Coronary artery (tissue), 2 donors: Measurements from ENCODE around the gene DNAJC28.
"Not testable (repeated sequence)": the region's sequence is repeated elsewhere in the genome, so short reads cannot be mapped to it uniquely, and the experiment has no call there.

Experiments used
- DNase-seq: peaks from one replicate; pipeline ENCODE4 v3.0.0-alpha.2; 2017; ENCODE audit warnings: low spot score
- H3K27ac ChIP-seq, 2 donors: fragments of 200-600 bp; sonication (generic); one replicate each; pipeline ENCODE4 v1.5.1; 2016 to 2019
- H3K4me3 ChIP-seq: fragments of 200-600 bp; sonication (generic); 2 replicates; pipeline ENCODE4 v1.5.1; 2016; ENCODE audit warnings: mild to moderate bottlenecking, moderate library complexity
- TF ChIP-seq, protein P1 (sequence below): fragments of 200-600 bp; sonication (generic); IDR thresholded peaks from one replicate; pipeline ENCODE4 v1.5.1; 2019; ENCODE audit warnings: antibody characterized with exemption

Gene DNAJC28

GRCh38 chr21:33477066-33477465 is 14.4 kb downstream of the DNAJC28 start:
- no peak overlapping the region for H3K27ac ChIP-seq
- no peak for DNase-seq
- TF ChIP-seq, protein P1, sequence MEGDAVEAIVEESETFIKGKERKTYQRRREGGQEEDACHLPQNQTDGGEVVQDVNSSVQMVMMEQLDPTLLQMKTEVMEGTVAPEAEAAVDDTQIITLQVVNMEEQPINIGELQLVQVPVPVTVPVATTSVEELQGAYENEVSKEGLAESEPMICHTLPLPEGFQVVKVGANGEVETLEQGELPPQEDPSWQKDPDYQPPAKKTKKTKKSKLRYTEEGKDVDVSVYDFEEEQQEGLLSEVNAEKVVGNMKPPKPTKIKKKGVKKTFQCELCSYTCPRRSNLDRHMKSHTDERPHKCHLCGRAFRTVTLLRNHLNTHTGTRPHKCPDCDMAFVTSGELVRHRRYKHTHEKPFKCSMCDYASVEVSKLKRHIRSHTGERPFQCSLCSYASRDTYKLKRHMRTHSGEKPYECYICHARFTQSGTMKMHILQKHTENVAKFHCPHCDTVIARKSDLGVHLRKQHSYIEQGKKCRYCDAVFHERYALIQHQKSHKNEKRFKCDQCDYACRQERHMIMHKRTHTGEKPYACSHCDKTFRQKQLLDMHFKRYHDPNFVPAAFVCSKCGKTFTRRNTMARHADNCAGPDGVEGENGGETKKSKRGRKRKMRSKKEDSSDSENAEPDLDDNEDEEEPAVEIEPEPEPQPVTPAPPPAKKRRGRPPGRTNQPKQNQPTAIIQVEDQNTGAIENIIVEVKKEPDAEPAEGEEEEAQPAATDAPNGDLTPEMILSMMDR = no peak
- H3K4me3 ChIP-seq = no peak overlapping the region

DNA sequence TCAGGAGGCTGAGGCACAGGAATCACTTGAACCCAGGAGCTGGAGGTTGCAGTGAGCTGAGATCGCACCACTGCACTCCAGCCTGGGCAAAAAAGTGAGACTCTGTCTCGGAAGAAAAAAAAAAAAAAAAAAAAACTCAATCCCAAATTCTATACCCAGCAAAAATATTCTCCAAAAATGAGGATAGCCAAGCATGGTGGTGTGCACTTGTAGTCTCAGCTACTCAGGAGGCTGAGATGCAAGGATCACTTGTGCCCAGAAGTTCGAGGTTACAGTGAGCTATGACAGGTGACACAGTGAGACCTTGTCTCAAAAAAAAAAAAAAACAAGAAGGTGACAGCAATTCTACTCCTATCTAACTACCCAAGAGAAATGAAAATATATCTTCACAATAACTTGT is 18.2 kb downstream of the DNAJC28 start:
- DNase-seq = no peak
- Histone ChIP-seq H3K4me3 (no peak overlapping the region), H3K27ac (no peak overlapping the region)
- TF ChIP-seq, protein P1 = no peak

DNA sequence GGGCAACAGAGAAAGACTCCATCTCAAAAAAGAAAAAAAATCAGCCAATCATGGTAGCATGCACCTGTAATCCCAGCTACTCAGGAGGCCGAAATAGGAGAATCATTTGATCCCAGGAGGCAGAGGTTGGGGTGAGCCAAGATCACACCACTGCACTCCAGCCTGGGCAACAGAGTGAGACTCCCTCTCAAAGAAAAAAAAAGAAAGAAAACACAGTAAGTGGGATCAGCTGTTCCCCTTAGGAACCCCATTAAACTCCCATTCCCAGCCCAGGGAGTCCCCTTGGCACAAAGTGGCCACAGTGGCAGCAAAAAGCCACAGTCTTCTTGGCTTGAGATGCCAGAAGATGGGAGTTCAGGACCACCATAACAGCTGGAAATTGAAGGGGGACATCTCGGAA is 20.8 kb downstream of the DNAJC28 start:
- TF ChIP-seq, protein P1 = no peak
- no peak overlapping the region for H3K4me3 ChIP-seq
- no peak for DNase-seq

DNA sequence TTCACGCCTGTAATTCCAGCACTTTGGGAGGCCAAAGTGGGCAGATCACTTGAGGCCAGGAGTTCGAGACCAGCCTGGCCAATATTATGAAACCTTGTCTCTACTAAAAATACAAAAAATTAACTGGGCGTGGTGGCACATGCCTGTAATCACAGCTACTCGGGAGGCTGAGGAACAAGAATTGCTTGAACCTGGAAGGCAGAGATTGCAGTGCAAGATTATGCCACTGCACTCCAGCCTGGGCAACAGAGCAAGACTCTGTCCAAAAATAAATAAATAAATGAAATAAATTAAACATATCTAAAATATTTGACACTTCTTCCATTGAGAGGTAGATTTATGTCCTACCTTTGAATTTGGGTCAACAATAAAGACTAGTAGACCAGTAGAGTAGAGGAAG is 22.3 kb downstream of the DNAJC28 start:
- H3K4me3 ChIP-seq, DNase-seq, H3K27ac ChIP-seq: not testable (repeated sequence)

More for the DNA sequence above, 20.8 kb downstream of the DNAJC28 start:
- no peak overlapping the region for H3K27ac ChIP-seq

DNA sequence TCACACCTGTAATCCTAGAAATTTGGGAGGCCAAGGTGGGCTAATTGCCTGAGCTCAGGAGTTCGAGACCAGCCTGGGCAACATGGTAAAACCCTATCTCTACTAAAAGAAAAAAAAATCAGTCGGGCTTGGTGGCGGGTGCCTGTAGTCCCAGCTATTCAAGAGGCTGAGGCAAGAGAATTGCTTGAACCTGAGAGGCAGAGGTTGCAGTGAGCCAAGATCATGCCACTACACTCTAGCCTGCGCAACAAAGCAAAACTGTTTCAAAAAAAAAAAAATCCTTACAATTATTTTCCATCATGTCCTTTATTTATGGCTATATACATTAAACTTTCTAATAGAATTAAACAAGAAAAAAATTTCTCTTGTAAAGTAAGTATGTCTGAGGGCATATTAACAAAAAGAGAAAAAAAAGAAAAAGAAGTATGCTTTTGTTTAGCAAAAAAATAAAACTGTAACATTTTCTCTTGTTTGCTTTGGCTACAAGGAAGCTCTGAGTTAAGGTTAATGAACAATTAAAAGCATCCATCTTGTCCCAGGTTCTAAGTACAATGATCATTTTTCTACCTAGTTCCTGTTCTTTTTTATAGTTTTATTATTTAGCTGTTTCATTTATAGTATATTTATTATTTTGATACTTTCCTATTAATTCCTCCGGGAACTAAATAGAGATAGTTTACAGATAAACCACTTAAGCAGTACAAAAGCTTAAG is 29.8 kb downstream of the DNAJC28 start:
- TF ChIP-seq, protein P1 = no peak
- Histone ChIP-seq H3K27ac (no peak overlapping the region), H3K4me3 (no peak overlapping the region)
- no peak for DNase-seq

GRCh38 chr21:33458861-33459260 is 32.7 kb downstream of the DNAJC28 start:
- Histone ChIP-seq H3K4me3 (no peak overlapping the region), H3K27ac (no peak overlapping the region)
- no peak for DNase-seq
- TF ChIP-seq, protein P1 = no peak

DNA sequence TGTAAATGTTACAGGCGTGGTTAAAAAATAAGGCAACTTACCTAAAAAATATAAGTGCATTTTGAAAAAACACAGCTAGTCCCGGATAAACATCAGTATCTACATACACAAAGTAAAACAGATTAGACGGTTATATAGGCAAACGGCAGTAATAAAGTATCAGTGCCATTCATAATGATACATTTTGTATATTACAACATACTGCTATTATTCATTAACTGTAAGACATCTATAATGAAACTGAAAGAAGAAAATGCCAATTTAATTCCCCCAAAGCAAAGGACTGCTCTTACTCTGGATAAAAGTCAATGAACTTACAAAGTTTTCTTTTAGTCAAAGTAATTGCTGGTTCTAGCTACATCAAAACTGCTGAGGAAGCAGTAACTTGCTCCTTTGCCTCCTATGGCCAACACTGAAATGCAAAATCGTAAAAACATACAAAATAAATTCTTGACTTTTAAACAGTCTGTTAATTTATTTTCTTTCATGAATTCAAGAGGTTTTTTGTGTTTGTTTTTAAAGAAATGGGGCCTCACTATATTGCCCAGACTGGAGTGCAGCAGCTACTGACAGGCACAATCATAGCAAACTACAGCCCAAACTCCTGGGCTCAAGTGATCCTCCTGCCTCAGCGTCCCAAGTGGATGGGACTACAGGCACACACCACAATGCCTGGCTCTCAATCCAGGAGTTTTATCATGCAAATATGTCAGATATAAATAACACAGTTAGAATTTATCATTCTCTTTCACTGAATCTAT is 35.6 kb downstream of the DNAJC28 start:
- H3K27ac ChIP-seq = no peak overlapping the region
- no peak overlapping the region for H3K4me3 ChIP-seq
- TF ChIP-seq, protein P1 = no peak
- no peak for DNase-seq
